Measurements from ENCODE around the gene HYAL3. TPM values are rescaled to one million over a fixed set of nuclear protein-coding genes. Genes with fewer than 3 reads are reported as not detected.
"Not testable (repeated sequence)": the region's sequence is repeated elsewhere in the genome, so short reads cannot be mapped to it uniquely, and the experiment has no call there.

The HYAL3 gene
- polyA plus RNA-seq, 4 donors, result 3.1 to 3.8 (median 3.1) TPM

- peak in 2 of 4 donors; percentile 69 to 85 for DNase-seq (ENCODE audit: low read depth in 4 of 4, low spot score in 3 of 4)
Observed at GRCh38 chr3:50272911-50273688, 26.1 kb downstream of the HYAL3 start.

DNA sequence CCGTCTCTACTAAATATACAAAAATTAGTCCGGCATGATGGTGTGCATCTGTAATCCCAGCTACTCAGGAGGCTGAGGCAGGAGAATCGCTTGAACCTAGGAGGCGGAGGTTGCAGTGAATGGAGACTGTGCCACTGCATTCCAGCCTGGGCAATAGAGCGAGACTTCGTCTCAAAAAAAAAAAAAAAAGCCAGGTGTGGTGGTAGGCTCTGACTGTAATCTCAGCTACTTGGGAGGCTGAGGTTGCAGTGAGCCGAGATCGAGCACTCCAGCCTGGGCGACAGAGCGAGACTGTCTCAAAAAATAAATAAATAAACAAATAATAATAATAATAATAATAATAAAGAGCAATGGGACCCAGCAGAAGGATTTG is 26.7 kb downstream of the HYAL3 start:
- not testable (repeated sequence) for DNase-seq (ENCODE audit: low read depth in 4 of 4, low spot score in 3 of 4)

DNA sequence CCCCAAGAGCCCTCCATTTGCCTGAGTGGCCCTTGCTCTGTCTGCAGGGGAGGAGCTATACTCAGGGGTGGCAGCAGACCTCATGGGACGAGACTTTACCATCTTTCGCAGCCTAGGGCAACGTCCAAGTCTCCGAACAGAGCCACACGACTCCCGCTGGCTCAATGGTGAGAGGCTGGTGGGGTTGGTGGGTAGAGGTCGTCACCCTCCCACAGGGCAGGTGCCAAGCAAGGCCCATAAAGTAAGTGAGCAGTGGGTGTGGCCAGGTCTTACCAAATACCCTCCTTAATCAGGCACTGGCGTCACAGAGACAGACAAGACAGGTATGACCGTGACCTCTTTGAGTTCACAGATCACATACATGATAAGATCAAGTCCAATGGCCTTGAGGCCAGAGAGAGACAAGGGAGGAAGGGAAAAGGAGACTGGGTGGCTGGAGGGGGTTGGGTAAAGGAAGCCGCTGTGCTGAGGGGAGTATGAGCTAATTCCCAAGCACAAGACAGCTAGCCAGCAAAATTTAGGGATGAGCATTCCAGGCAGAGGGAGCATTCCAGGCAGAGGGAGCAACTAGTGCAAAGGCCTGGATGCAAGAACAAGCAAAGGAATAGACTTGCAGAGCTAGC is 27.8 kb downstream of the HYAL3 start:
- no peak for DNase-seq (ENCODE audit: low read depth in 4 of 4, low spot score in 3 of 4)

- no peak for DNase-seq (ENCODE audit: low read depth in 4 of 4, low spot score in 3 of 4)
Observed at GRCh38 chr3:50270422-50271224, 28.6 kb downstream of the HYAL3 start.

- DNase-seq (ENCODE audit: low read depth in 4 of 4, low spot score in 3 of 4), result no peak
Observed at GRCh38 chr3:50269977-50270413, 29.2 kb downstream of the HYAL3 start.

- no peak for DNase-seq (ENCODE audit: low read depth in 4 of 4, low spot score in 3 of 4)
Observed at GRCh38 chr3:50269460-50269859, 29.7 kb downstream of the HYAL3 start.

GRCh38 chr3:50268703-50269451 is 30.3 kb downstream of the HYAL3 start, which contains the start of gene SEMA3B:
TSS of gene SEMA3B (plus strand) at chr3:50269147. CDS start at chr3:50269241, 94 bp downstream.
- DNase-seq (ENCODE audit: low read depth in 4 of 4, low spot score in 3 of 4), result no peak

DNA sequence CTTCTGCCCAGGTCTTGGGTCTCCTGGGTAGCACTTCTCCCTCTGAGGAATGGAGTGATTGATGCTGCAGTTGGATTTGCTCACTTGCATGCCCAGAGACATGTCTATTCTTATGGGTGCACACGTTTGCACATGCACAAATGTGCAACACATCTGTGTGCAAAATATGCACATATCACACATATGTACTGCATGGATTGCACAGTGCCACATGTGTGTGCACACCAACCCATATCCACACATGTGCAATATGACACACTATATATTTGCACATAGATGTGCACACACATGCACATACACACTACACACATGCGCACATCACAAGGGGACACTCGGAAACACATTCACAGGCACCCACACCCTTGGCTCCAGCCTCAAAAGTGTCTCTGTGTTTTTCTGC is 30.9 kb downstream of the HYAL3 start:
- no peak for DNase-seq (ENCODE audit: low read depth in 4 of 4, low spot score in 3 of 4)

DNA sequence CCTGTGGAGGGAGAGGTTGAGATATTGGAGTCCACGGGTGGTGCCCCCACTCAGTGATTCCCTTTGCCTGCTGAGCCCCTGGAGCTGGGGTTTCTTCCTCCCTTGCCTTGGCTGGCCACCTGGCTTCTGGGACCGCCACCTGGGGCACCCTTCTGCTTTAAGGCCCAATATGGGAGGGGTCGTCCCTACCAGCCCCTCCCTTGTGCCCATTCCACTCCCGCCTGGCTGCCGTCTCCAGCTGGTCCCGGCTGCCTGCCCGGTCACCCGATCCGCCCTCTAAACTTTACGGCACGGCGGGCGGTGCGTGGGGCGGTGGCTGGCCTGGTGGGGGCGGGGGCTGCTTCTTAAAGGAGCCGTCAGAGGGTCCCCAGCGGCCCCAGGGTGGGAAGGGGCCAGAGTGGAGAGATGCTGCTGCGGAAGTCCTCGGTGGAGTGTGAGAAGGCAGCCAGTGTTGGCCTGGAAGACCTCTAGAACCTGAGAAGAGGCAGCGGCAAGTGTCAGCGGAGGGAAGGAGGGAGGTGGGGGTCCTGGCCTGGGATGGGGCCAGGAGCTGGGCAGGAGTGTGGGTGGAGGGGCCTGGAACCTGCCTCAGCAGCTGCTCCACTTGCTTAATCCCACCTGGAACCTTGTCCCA is 31.8 kb downstream of the HYAL3 start:
- DNase-seq (ENCODE audit: low read depth in 4 of 4, low spot score in 3 of 4), result no peak

- no peak for DNase-seq (ENCODE audit: low read depth in 4 of 4, low spot score in 3 of 4)
Observed at GRCh38 chr3:50266836-50267235, 32.4 kb downstream of the HYAL3 start.

DNA sequence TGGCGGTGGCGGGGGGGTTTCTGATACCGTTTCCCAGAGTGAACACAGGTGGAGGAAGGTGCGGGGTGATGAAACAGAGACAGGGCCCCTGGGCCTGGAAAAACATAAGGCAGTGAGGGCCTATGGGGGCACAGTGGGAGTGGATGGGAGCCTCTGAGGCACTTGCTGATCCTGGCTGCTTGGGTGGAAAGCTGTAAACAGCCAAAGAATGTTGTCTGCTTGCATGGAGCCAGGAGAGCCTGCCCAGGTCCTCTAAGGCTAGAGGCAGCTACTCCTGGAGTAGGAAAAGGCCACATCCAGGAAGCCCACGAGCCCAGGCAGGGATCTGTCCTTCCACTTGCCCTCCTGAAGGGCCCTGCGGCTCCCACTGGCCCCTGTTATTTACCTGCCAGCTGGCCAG is 33.2 kb downstream of the HYAL3 start:
- no peak for DNase-seq (ENCODE audit: low read depth in 4 of 4, low spot score in 3 of 4)

GRCh38 chr3:50265571-50265970 is 33.6 kb downstream of the HYAL3 start:
- no peak for DNase-seq (ENCODE audit: low read depth in 4 of 4, low spot score in 3 of 4)

- DNase-seq (ENCODE audit: low read depth in 4 of 4, low spot score in 3 of 4), result no peak
Observed at GRCh38 chr3:50264964-50265485, 34.2 kb downstream of the HYAL3 start.

DNA sequence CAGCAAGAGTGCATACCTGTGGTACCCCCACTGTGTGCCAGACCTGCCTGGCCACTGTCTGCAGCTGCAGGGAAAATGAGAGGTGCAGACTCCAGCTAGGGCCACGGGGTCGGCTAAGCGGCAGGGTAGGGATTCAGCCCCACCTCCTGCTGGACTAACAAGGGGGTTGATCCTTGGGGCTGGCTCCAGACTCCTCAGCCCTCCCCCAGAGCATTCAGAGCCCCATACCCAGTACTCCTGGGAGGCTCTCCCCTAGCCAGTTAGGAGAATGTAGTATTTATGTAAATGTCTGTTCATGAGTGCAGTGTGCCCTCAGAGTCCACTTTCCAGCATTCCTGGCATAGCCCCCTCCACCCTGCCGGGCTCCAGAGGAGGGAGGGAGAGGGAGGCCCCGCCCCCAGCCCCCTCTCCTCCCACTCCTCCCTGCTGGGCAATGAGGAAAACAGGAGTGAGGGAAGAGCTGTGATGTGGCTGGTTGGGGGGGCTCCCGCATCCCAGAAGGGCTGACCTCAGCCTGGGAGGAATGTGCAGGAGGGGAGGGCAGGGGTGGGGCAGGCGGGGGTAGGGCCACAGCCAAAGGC is 34.7 kb downstream of the HYAL3 start:
- DNase-seq (ENCODE audit: low read depth in 4 of 4, low spot score in 3 of 4), result peak; percentile 81 to 93 (median 90)

DNA sequence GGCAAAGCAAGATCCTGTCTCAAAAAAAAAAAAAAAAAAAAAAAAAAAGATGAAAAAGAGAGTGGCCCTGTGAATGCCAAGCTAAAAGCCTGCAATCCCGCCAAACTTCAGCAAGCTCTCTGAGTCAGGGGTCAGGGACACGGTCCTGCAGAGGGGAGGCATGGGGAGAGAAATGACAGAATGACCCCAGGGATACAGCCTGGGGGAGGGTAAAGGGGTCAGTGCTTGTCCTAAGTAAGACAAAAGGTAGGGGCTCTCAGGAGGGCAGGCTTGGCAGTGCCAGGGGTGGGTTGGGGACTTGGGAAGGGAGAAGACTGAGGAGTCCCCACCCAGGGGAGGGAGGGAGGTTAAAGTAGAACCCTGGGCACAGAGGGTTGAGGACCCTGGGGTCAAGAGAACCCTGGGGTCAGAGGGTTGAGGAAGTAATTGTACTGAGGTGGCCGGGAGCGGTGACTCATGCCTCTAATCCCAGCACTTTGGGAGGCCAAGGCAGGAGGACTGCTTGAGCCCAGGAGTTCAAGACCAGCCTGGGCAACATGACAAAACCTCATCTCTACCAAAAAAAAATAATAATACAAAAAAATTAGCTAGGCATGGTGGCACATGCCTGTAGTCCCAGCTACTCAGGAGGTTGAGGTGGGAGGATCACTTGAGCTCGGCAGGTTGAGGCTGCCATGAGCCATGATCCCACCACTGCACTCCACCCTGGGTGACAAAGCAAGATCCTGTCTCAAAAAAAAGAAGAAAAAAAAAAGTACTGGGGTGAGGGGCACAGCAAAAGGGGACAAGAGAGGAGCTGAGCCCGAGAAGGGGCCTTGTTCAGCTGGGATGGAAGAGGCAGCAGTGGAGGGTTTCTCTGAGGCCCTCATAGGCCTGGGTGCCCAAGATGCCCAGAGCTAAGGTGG is 35.5 kb downstream of the HYAL3 start:
- no peak for DNase-seq (ENCODE audit: low read depth in 4 of 4, low spot score in 3 of 4)

GRCh38 chr3:50262778-50263177 is 36.4 kb downstream of the HYAL3 start:
- DNase-seq (ENCODE audit: low read depth in 4 of 4, low spot score in 3 of 4), result no peak

GRCh38 chr3:50262200-50262599 is 37.0 kb downstream of the HYAL3 start:
- not testable (repeated sequence) for DNase-seq (ENCODE audit: low read depth in 4 of 4, low spot score in 3 of 4)

DNA sequence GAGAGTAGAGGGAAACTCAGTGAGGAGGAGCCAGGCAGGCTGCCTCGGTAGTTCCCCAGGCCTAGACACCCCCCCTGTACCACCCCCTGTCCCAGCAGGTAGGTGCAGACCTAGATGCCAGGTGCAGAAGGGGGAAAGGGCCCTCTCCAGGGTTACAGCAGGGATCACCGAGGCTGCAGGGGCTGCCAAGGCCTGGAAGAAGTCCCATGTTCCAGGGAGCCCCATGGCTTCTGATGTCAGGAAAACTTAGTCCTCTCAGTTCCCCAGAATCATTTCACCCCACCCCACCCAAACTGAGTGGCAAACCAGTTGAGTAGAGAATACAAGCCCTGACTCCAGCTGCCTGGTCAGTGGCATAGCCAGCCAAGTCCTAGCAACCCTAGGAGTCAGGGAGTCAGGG is 37.7 kb downstream of the HYAL3 start:
- DNase-seq (ENCODE audit: low read depth in 4 of 4, low spot score in 3 of 4), result no peak
